OCI-LY1 (cell line): ENCODE data around the gene ZNF574.

Source experiments
- EZH2 ChIP-seq: fragments of 200-600 bp; sonication (generic), shearing (Covaris generic); IDR thresholded peaks from 2 replicates; pipeline ENCODE4 v1.8.0; 2017; ENCODE audit warnings: borderline replicate concordance, mixed run types, mild to moderate bottlenecking, antibody characterized with exemption, low read length, moderate library complexity, mixed read lengths
- TF ChIP-seq, protein P1 (sequence below): fragments of 200-600 bp; sonication (generic), shearing (Covaris generic); IDR thresholded peaks from 2 replicates; pipeline ENCODE4 v1.5.1; 2017; ENCODE audit warnings: mild to moderate bottlenecking, antibody characterized with exemption, low read length, moderate library complexity, mixed read lengths

DNA sequence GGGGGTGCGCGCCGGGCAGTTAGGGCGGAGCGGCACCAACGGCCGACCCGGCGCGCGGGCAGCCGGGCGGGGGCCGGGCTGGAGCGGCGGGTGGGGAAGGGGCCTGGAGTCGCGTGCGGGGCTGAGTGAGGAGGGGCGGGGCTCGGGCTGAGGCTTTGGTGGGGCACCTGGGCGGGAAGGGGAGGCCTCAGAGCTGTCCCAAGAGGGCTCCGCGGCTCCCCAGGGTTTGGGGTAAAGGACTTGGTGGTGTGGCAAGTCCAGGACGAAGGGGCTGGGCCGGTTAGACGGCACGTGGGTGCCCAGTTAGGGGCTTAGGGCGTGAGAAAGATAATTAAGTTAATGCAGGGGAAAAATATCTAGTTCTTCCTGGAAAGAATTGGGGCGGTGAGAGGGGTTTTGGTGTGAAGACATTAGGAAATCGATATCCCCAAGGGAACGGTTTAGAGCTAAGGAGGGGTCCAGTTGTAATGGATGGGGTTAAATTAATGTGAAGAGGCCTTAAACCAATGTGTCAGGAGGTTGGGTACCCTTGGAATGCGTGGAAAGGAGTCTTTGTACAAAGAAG lies 496 bp downstream of the ZNF574 start:
- TF ChIP-seq, protein P1, sequence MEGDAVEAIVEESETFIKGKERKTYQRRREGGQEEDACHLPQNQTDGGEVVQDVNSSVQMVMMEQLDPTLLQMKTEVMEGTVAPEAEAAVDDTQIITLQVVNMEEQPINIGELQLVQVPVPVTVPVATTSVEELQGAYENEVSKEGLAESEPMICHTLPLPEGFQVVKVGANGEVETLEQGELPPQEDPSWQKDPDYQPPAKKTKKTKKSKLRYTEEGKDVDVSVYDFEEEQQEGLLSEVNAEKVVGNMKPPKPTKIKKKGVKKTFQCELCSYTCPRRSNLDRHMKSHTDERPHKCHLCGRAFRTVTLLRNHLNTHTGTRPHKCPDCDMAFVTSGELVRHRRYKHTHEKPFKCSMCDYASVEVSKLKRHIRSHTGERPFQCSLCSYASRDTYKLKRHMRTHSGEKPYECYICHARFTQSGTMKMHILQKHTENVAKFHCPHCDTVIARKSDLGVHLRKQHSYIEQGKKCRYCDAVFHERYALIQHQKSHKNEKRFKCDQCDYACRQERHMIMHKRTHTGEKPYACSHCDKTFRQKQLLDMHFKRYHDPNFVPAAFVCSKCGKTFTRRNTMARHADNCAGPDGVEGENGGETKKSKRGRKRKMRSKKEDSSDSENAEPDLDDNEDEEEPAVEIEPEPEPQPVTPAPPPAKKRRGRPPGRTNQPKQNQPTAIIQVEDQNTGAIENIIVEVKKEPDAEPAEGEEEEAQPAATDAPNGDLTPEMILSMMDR: no peak
- no peak for TF ChIP-seq EZH2
